ENCODE data around the gene PALS1.

GRCh38 chr14:67237591-67237990 is 3.6 kb upstream of the PALS1 start:
- TF ChIP-seq POLR2A (IDR thresholded peaks at IDR 0.05; ENCODE audit: control extremely low read depth in 1 of 2, low read depth in 2 of 2, low read length in 2 of 2) (no peak), CTCF (IDR thresholded peaks at IDR 0.05; ENCODE audit: control extremely low read depth in 1 of 3, insufficient read depth in 1 of 3, low read depth in 1 of 3, low read length in 3 of 3) (no peak), JUN (IDR thresholded peaks at IDR 0.05; ENCODE audit: low read depth, low read length) (no peak), MAFK (IDR thresholded peaks at IDR 0.05; ENCODE audit: low read depth, low read length) (no peak), TCF12 (IDR thresholded peaks at IDR 0.05; ENCODE audit: low read depth, low read length) (no peak), POLR2AphosphoS5 (IDR thresholded peaks at IDR 0.05; ENCODE audit: low read depth, low read length) (no peak), EP300 (IDR thresholded peaks at IDR 0.05; ENCODE audit: borderline replicate concordance in 1 of 2, low read depth in 2 of 2, low read length in 2 of 2) (no peak), ZNF274 (IDR thresholded peaks at IDR 0.05; ENCODE audit: borderline replicate concordance, extremely low read depth, low read length) (no peak), CHD1 (IDR thresholded peaks at IDR 0.05; ENCODE audit: low read depth, low read length) (no peak), TEAD4 (IDR thresholded peaks at IDR 0.05; ENCODE audit: low read depth, low read length) (no peak), MAX (IDR thresholded peaks at IDR 0.05) (no peak), USF2 (IDR thresholded peaks at IDR 0.05; ENCODE audit: low read length) (no peak), CREB1 (IDR thresholded peaks at IDR 0.05) (no peak), RAD21 (IDR thresholded peaks at IDR 0.05 in 1 of 2, conservative IDR thresholded peaks at IDR 0.05 in 1 of 2; ENCODE audit: low read depth in 2 of 2, low read length in 2 of 2) (no peak)
